Urothelium cell line (cell line): ENCODE measurements around the gene TOR1B.

Source experiments
- DNase-seq: peaks from one replicate; pipeline ENCODE4 v3.0.0; 2011; ENCODE audit warnings: low spot score, mixed read lengths
- FAIRE-seq: peaks from 2 replicates; lab custom pipeline; 2011; peaks lifted over from hg19 to GRCh38; lab: Jason Lieb, UNC

TOR1B gene

GRCh38 chr9:129839324-129840023 lies 36.5 kb downstream of the TOR1B start:
- DNase-seq (no peak), FAIRE-seq (no peak)

GRCh38 chr9:129840034-129840433 lies 37.0 kb downstream of the TOR1B start:
- no peak for FAIRE-seq
- DNase-seq, result no peak

- FAIRE-seq (no peak), DNase-seq (no peak)
Measured at GRCh38 chr9:129841071-129841470, 38.1 kb downstream of the TOR1B start.

- FAIRE-seq (no peak), DNase-seq (no peak)
Measured at GRCh38 chr9:129845373-129845772, 42.4 kb downstream of the TOR1B start.

- no peak for DNase-seq
- no peak for FAIRE-seq
Measured at GRCh38 chr9:129848712-129849441, 45.9 kb downstream of the TOR1B start.

- FAIRE-seq (no peak), DNase-seq (no peak)
Measured at GRCh38 chr9:129849901-129850300, 46.9 kb downstream of the TOR1B start.

GRCh38 chr9:129850821-129851550 lies 48.0 kb downstream of the TOR1B start:
- FAIRE-seq, result no peak

GRCh38 chr9:129851821-129852220 lies 48.8 kb downstream of the TOR1B start:
- no peak for DNase-seq
- FAIRE-seq, result no peak

More at GRCh38 chr9:129850821-129851550, 48.0 kb downstream of the TOR1B start:
- no peak for DNase-seq

- FAIRE-seq (no peak), DNase-seq (no peak)
Measured at GRCh38 chr9:129852579-129852978, 49.6 kb downstream of the TOR1B start.

GRCh38 chr9:129853614-129854013 lies 50.6 kb downstream of the TOR1B start:
- FAIRE-seq, result no peak
- no peak for DNase-seq

GRCh38 chr9:129854588-129855110 lies 51.7 kb downstream of the TOR1B start:
- FAIRE-seq (no peak), DNase-seq (no peak)

- FAIRE-seq, result no peak
- DNase-seq, result no peak
Measured at GRCh38 chr9:129857207-129857606, 54.2 kb downstream of the TOR1B start.

- FAIRE-seq (no peak), DNase-seq (no peak)
Measured at GRCh38 chr9:129858167-129858962, 55.4 kb downstream of the TOR1B start.
